AG04450 (cell line): Measurements from ENCODE around the gene CELA2A. TPM values are rescaled to one million over a fixed set of nuclear protein-coding genes. Genes with fewer than 3 reads are reported as not detected.

ENCODE experiments used
- CTCF ChIA-PET: fragments of 300-600, 350-600 bp; formaldehyde crosslinking; extraction: SDS; loops from one replicate; lab custom pipeline; 2022; ENCODE audit warnings: antibody characterized with exemption, inconsistent platforms; lab: Charles Lee
- POLR2A ChIA-PET: fragments of 350-600 bp; formaldehyde crosslinking; extraction: SDS; loops from one replicate; lab custom pipeline; 2021; ENCODE audit warnings: antibody characterized with exemption, inconsistent platforms; lab: Yijun Ruan, JAX
- DNase-seq: peaks from one replicate; pipeline ENCODE4 v3.0.0-alpha.2; 2011; ENCODE audit warnings: low read depth, low spot score
- H3K27ac ChIP-seq: one replicate; pipeline ENCODE4 v1.5.1; 2012; ENCODE audit warnings: low read depth, low read length, control low read depth
- H3K27me3 ChIP-seq: one replicate; pipeline ENCODE4 v1.6.0; 2012; ENCODE audit warnings: low read length; ENCODE audit not compliant: control insufficient read depth, insufficient read depth
- H3K4me3 ChIP-seq: 2 replicates; pipeline ENCODE4 v1.5.1; 2011; ENCODE audit warnings: mild to moderate bottlenecking, low read depth, low read length, control low read depth
- H3K9me3 ChIP-seq: 2 replicates; pipeline ENCODE4 v1.5.1; 2012; ENCODE audit warnings: low read length; ENCODE audit not compliant: control insufficient read depth, insufficient read depth
- polyA plus RNA-seq: library from polyadenylated mRNA; depleted of rRNA; stranded (reverse); fragments of >200 nt; gene quantifications from 2 replicates; pipeline ENCODE4 v1.2.3, GENCODE V29; 2011
- TF ChIP-seq, protein P1 (sequence below): IDR thresholded peaks from 2 replicates; pipeline ENCODE4 v1.5.1; 2011; ENCODE audit warnings: low read depth, low read length, control low read depth, inconsistent platforms

Gene CELA2A
- polyA plus RNA-seq, 1 experiment: not detected

DNA sequence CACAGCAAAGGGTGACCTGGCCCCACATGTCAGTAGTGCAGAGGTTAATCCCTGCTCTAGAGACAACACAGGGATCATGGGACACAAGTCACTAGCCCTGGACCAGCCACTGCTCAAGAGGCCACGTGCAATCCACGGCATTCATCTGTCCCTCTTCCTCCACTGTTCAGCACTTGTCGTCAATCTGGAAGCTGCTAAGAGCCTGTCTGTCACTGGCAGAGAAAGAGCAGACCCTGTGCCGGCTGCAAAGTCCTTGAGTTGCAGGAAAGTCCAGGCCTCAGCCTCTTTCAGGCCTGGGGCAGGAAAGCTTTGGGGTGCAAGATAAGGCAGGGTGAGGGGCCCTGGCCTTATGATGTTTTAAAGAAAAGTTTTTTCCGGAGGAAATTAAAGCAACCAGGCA is 36.1 kb downstream of the CELA2A start:
- ChIA-PET CTCF (interaction anchor here (0.6 to 1.0 kb wide), 2 partner anchors 9 kb away, joined by 3 to 5 read pairs; no protein-coding TSS in a partner anchor), POLR2A (no interaction called here)
- no peaks in the 10 kb centered on the region for H3K9me3 ChIP-seq
- TF ChIP-seq, protein P1, sequence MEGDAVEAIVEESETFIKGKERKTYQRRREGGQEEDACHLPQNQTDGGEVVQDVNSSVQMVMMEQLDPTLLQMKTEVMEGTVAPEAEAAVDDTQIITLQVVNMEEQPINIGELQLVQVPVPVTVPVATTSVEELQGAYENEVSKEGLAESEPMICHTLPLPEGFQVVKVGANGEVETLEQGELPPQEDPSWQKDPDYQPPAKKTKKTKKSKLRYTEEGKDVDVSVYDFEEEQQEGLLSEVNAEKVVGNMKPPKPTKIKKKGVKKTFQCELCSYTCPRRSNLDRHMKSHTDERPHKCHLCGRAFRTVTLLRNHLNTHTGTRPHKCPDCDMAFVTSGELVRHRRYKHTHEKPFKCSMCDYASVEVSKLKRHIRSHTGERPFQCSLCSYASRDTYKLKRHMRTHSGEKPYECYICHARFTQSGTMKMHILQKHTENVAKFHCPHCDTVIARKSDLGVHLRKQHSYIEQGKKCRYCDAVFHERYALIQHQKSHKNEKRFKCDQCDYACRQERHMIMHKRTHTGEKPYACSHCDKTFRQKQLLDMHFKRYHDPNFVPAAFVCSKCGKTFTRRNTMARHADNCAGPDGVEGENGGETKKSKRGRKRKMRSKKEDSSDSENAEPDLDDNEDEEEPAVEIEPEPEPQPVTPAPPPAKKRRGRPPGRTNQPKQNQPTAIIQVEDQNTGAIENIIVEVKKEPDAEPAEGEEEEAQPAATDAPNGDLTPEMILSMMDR: no peak
- H3K27me3 ChIP-seq: no peaks in the 10 kb centered on the region
- H3K4me3 ChIP-seq: no peak overlapping the region
- no peak for DNase-seq
- no peak overlapping the region for H3K27ac ChIP-seq

- Histone ChIP-seq H3K9me3 (no peaks in the 10 kb centered on the region), H3K27me3 (no peaks in the 10 kb centered on the region), H3K4me3 (no peak overlapping the region), H3K27ac (no peak overlapping the region)
- TF ChIP-seq, protein P1: no peak
- CTCF ChIA-PET: no interaction called here
- DNase-seq: no peak
- POLR2A ChIA-PET: no interaction called here
These were observed 37.4 kb downstream of the CELA2A start for GRCh38 chr1:15493869-15494390.

DNA sequence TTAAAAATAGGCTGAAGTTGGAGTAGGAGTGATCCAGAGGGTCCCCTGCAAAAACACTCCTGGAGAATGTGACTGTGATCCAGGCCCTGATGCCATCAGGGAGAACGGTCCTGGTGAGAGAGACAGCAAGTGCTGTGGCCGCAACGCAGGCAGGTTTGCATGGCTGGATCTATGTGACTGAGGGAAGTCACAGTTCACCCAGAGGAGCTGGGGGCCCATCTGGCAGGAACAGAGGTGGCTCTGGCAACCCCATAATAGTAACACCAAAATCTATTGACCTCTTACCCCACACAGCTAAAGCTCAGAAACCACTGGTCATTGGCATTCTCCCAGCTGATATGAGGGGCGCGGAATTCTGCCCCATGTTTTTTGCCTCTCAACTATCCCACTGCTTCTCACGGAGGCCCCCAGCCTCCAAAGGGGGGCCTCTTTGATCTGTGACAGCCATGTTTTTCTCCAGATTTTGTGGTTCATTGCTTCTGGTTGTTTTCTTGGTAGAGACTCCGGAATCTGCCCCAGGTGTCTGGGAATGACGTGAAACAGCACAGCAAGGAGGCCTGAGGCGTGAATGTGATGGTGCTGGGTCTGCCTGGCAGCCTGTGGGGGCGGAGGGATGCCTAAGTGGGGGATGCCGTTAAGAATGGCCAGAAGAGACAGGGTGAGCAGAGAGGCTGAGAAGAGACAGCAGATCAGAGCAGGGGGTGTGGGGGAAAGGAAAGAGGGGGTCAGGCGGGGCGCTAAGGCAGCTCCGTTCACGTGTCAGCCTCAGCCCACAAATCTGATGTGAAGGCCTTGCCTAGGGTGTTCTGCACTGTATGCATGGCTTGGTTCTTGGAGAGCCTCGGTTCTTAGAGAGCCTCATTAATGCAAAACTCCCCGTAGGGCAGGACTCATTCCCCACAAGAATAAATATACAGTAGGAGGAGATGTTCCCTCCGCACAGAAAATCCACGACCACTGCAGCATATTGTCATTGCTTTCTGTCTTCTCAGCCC is 43.9 kb downstream of the CELA2A start:
- Histone ChIP-seq H3K9me3 (no peaks in the 10 kb centered on the region), H3K27me3 (no peaks in the 10 kb centered on the region), H3K4me3 (no peak overlapping the region), H3K27ac (peak overlapping the region; percentile 2)
- CTCF ChIA-PET: interaction anchor here (0.6 to 3.1 kb wide), 5 partner anchors 9 to 370 kb away, joined by 4 to 17 read pairs (median 10); no protein-coding TSS in a partner anchor
- POLR2A ChIA-PET: no interaction called here
- TF ChIP-seq, protein P1: no peak
- DNase-seq: no peak

- DNase-seq: no peak
- ChIA-PET CTCF (interaction anchor here (0.6 to 1.6 kb wide), 5 partner anchors 8 to 178 kb away, joined by 4 to 11 read pairs (median 6); no protein-coding TSS in a partner anchor), POLR2A (interaction anchor here (0.6 kb wide), 1 partner anchor 1938 kb away, joined by 8 read pairs; the partner anchor contains the start of gene RCC2)
- Histone ChIP-seq H3K27ac (no peak overlapping the region), H3K27me3 (no peaks in the 10 kb centered on the region), H3K4me3 (no peak overlapping the region), H3K9me3 (no peaks in the 10 kb centered on the region)
- TF ChIP-seq, protein P1: peak; percentile 84
These were observed 44.9 kb downstream of the CELA2A start for GRCh38 chr1:15501208-15502032.
